K562 (cell line): Measurements from ENCODE around the gene UBE2L3.
"Not testable (repeated sequence)": the region's sequence is repeated elsewhere in the genome, so short reads cannot be mapped to it uniquely, and the experiment has no call there.

Experiments
- CBX5 ChIP-seq: IDR thresholded peaks from 2 replicates; pipeline ENCODE4 v1.6.1; 2014; ENCODE audit warnings: low read depth, borderline replicate concordance
- HNRNPLL ChIP-seq: fragments of 200-400 bp; formaldehyde crosslinking; IDR thresholded peaks from 2 replicates; pipeline ENCODE4 v1.6.1; 2017; ENCODE audit warnings: low read length, low read depth, mild to moderate bottlenecking; ENCODE audit not compliant: poor library complexity, severe bottlenecking
- JUN ChIP-seq, 2 experiments: sonication (generic) in 1 of 2; formaldehyde crosslinking in 1 of 2; IDR thresholded peaks; 2 replicates each; pipeline versions ENCODE4 v1.6.1 to v1.8.0; 2012 to 2022; ENCODE audit warnings: borderline replicate concordance in 2 of 2, mild to moderate bottlenecking in 2 of 2, improper control_type of control experiment in 1 of 2, low read depth in 1 of 2, low read length in 1 of 2, missing genetic modification reagents in 1 of 2
- JUND ChIP-seq, 2 experiments: IDR thresholded peaks; 2 replicates in 1 of 2; 3 replicates in 1 of 2; pipeline ENCODE4 v1.6.1; 2011; ENCODE audit warnings: borderline replicate concordance in 2 of 2, low read depth in 2 of 2, low read length in 2 of 2, improper control_type of control experiment in 1 of 2, missing biosample characterization in 1 of 2, missing genetic modification characterization in 1 of 2, missing genetic modification reagents in 1 of 2
- KLF10 ChIP-seq: fragments of 250-450 bp; sonication (Bioruptor Pico); IDR thresholded peaks from 2 replicates; pipeline ENCODE4 v1.6.1; 2021; ENCODE audit warnings: matching md5 sums
- NFIC ChIP-seq: fragments of 450-650 bp; IDR thresholded peaks from 2 replicates; pipeline ENCODE4 v1.6.1; 2017; ENCODE audit warnings: mild to moderate bottlenecking, inconsistent platforms
- SFPQ ChIP-seq: fragments of 200-400 bp; formaldehyde crosslinking; IDR thresholded peaks from 2 replicates; pipeline ENCODE4 v1.6.1; 2017; ENCODE audit warnings: mild to moderate bottlenecking, low read depth, low read length, moderate library complexity
- STAT5A ChIP-seq: IDR thresholded peaks from 2 replicates; pipeline ENCODE4 v1.6.1; 2012; ENCODE audit warnings: low read length, inconsistent platforms, borderline replicate concordance
- ZNF3 ChIP-seq: fragments of 250-450 bp; sonication (Bioruptor Pico); IDR thresholded peaks from 2 replicates; pipeline ENCODE4 v1.5.0; 2021; ENCODE audit warnings: mild to moderate bottlenecking, moderate library complexity
- ZNF695 ChIP-seq: fragments of 450-650 bp; formaldehyde crosslinking; IDR thresholded peaks from 2 replicates; pipeline ENCODE4 v1.4.0; 2020; ENCODE audit warnings: mild to moderate bottlenecking, moderate library complexity
- ZSCAN29 ChIP-seq: fragments of 450-650 bp; IDR thresholded peaks from 2 replicates; pipeline ENCODE4 v1.6.1; 2017
- TF ChIP-seq, protein P1 (sequence below), 3 experiments: IDR thresholded peaks in 2 of 3; conservative IDR thresholded peaks in 1 of 3; 2 replicates each; pipeline ENCODE4 v1.5.1; 2011 to 2012; ENCODE audit warnings: low read length in 3 of 3, mild to moderate bottlenecking in 3 of 3, control low read depth in 2 of 3, improper control_type of control experiment in 1 of 3, inconsistent platforms in 1 of 3, low read depth in 1 of 3, mixed read lengths in 1 of 3, moderate library complexity in 1 of 3; ENCODE audit not compliant: insufficient read depth in 2 of 3

DNA sequence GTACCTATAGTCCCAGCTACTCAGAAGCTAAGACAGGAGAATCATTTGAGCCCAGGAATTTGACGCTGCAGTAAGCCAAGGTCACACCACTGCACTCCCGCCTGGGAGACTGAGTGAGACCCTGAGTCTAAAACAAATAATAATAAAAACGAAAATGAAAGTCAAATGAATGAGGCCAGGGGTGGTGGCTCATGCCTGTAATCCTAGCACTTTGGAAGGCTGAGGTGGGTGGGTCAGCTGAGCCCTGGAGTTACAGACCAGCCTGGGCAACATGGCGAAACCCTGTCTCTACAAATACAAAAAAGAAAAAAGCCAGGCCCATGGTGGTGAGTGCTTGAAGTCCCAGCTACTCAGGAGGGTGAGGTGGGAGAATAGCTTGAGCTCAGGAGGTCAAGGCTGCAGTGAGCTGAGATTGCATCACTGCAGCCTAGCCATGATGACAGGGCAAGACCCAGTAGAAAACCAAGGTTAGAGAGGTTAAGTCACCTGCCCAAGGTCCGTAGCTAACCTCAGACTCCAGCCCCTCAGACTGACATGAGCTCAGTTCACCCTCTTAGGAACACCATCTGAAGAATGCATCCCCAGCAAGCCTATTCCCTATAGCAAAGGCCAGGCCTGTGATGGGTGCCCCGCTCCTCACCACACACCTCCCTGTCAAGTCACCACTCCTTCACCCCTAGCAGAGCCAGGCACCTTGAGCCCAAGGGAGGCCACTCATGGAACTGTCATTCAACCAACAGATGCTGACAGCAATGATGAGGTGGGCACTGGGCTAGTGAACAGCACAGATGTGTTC, 40.6 kb upstream of the UBE2L3 start:
- not testable (repeated sequence) for TF ChIP-seq JUN (IDR thresholded peaks at IDR 0.05; ENCODE audit: borderline replicate concordance, low read depth, low read length); JUN (CRISPR knock-in tag; IDR thresholded peaks at IDR 0.05; ENCODE audit: borderline replicate concordance); HNRNPLL; JUND (IDR thresholded peaks at IDR 0.05; ENCODE audit: borderline replicate concordance, low read depth, low read length); JUND (tag; IDR thresholded peaks at IDR 0.05; ENCODE audit: borderline replicate concordance, low read depth, low read length); ZNF3 (CRISPR knock-in tag); KLF10; CBX5; ZNF695 (CRISPR knock-in tag); ZSCAN29; STAT5A; NFIC; SFPQ
- TF ChIP-seq, protein P1, sequence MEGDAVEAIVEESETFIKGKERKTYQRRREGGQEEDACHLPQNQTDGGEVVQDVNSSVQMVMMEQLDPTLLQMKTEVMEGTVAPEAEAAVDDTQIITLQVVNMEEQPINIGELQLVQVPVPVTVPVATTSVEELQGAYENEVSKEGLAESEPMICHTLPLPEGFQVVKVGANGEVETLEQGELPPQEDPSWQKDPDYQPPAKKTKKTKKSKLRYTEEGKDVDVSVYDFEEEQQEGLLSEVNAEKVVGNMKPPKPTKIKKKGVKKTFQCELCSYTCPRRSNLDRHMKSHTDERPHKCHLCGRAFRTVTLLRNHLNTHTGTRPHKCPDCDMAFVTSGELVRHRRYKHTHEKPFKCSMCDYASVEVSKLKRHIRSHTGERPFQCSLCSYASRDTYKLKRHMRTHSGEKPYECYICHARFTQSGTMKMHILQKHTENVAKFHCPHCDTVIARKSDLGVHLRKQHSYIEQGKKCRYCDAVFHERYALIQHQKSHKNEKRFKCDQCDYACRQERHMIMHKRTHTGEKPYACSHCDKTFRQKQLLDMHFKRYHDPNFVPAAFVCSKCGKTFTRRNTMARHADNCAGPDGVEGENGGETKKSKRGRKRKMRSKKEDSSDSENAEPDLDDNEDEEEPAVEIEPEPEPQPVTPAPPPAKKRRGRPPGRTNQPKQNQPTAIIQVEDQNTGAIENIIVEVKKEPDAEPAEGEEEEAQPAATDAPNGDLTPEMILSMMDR (IDR thresholded peaks at IDR 0.05 in 2 of 3, conservative IDR thresholded peaks at IDR 0.05 in 1 of 3; ENCODE audit: insufficient read depth in 2 of 3, low read depth in 1 of 3, low read length in 3 of 3): not testable (repeated sequence)
